HepG2 (cell line): ENCODE data around the gene PAK6.

ENCODE experiments used
- CREM ChIP-seq, 2 experiments: sonication (generic) in 1 of 2; formaldehyde crosslinking in 1 of 2; IDR thresholded peaks; 2 replicates each; pipeline versions ENCODE4 v1.4.0 to v1.6.1; 2016 to 2020; ENCODE audit warnings: antibody characterized with exemption in 1 of 2, mild to moderate bottlenecking in 1 of 2, missing genetic modification reagents in 1 of 2
- CTCF ChIP-seq: sonication (generic); formaldehyde crosslinking; IDR thresholded peaks from 2 replicates; pipeline ENCODE4 v1.5.0; 2020; ENCODE audit warnings: mild to moderate bottlenecking, missing genetic modification reagents, moderate library complexity
- GTF2F1 ChIP-seq: fragments of 150-350 bp; IDR thresholded peaks from 2 replicates; pipeline ENCODE4 v1.6.1; 2014; ENCODE audit warnings: low read length
- ZBTB44 ChIP-seq: sonication (generic); formaldehyde crosslinking; IDR thresholded peaks from 2 replicates; pipeline ENCODE4 v1.4.0; 2020; ENCODE audit warnings: missing genetic modification reagents
- ZNF562 ChIP-seq: sonication (generic); formaldehyde crosslinking; IDR thresholded peaks from 2 replicates; pipeline ENCODE4 v1.8.0; 2022; ENCODE audit warnings: missing genetic modification reagents, borderline replicate concordance

- no peak for TF ChIP-seq CTCF (CRISPR knock-in tag)
- TF ChIP-seq GTF2F1 = no peak
- TF ChIP-seq ZNF562 (CRISPR knock-in tag) = no peak
- TF ChIP-seq ZBTB44 (CRISPR knock-in tag) = no peak
- no peak for TF ChIP-seq CREM (IDR thresholded peaks at IDR 0.05)
- TF ChIP-seq CREM (CRISPR knock-in tag; IDR thresholded peaks at IDR 0.05) = no peak
These were observed 15.6 kb downstream of the PAK6 start for GRCh38 chr15:40254452-40254851.
